GM20431 (cell line): Measurements from ENCODE around the gene TPM2.

Experiments
- in situ Hi-C: fragments of 300-500 bp; cut with MseI, MboI; formaldehyde crosslinking; loops from one replicate; pipeline ENCODE4 v1.15.0; 2020; ENCODE audit warnings: low sequenced_read_pairs; ENCODE audit not compliant: unreplicated experiment

Gene TPM2

GRCh38 chr9:35680331-35681105, 9.2 kb downstream of the TPM2 start:
- in situ Hi-C loops: no loop called here

GRCh38 chr9:35679766-35680330, 9.9 kb downstream of the TPM2 start:
- in situ Hi-C loops: no loop called here

DNA sequence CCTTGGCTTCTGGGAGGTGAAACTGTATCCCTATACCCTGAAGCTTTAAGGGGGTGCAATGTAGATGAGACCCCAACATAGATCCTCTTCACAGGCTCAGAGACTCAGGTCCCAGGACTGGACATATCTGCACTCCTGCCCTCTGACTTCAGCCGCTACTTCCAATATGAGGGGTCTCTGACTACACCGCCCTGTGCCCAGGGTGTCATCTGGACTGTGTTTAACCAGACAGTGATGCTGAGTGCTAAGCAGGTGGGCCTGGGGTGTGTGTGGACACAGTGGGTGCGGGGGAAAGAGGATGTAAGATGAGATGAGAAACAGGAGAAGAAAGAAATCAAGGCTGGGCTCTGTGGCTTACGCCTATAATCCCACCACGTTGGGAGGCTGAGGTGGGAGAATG, 10.6 kb downstream of the TPM2 start:
- in situ Hi-C loops: no loop called here

DNA sequence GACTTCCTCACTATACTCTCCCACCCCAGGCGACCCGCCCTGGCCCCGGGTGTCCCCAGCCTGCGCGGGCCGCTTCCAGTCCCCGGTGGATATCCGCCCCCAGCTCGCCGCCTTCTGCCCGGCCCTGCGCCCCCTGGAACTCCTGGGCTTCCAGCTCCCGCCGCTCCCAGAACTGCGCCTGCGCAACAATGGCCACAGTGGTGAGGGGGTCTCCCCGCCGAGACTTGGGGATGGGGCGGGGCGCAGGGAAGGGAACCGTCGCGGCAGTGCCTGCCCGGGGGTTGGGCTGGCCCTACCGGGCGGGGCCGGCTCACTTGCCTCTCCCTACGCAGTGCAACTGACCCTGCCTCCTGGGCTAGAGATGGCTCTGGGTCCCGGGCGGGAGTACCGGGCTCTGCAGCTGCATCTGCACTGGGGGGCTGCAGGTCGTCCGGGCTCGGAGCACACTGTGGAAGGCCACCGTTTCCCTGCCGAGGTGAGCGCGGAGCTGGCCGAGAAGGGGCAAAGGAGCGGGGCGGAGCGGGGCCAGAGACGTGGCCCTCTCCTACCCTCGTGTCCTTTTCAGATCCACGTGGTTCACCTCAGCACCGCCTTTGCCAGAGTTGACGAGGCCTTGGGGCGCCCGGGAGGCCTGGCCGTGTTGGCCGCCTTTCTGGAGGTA, 13.9 kb downstream of the TPM2 start:
- in situ Hi-C loops: no loop called here

DNA sequence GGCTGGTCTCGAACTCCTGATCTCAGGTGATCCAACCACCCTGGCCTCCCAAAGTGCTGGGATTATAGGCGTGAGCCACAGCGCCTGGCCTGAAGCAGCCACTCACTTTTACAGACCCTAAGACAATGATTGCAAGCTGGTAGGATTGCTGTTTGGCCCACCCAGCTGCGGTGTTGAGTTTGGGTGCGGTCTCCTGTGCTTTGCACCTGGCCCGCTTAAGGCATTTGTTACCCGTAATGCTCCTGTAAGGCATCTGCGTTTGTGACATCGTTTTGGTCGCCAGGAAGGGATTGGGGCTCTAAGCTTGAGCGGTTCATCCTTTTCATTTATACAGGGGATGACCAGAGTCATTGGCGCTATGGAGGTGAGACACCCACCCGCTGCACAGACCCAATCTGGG, 14.5 kb downstream of the TPM2 start:
- in situ Hi-C loops: no loop called here

GRCh38 chr9:35674025-35674361, 15.7 kb downstream of the TPM2 start:
- in situ Hi-C loops: no loop called here

DNA sequence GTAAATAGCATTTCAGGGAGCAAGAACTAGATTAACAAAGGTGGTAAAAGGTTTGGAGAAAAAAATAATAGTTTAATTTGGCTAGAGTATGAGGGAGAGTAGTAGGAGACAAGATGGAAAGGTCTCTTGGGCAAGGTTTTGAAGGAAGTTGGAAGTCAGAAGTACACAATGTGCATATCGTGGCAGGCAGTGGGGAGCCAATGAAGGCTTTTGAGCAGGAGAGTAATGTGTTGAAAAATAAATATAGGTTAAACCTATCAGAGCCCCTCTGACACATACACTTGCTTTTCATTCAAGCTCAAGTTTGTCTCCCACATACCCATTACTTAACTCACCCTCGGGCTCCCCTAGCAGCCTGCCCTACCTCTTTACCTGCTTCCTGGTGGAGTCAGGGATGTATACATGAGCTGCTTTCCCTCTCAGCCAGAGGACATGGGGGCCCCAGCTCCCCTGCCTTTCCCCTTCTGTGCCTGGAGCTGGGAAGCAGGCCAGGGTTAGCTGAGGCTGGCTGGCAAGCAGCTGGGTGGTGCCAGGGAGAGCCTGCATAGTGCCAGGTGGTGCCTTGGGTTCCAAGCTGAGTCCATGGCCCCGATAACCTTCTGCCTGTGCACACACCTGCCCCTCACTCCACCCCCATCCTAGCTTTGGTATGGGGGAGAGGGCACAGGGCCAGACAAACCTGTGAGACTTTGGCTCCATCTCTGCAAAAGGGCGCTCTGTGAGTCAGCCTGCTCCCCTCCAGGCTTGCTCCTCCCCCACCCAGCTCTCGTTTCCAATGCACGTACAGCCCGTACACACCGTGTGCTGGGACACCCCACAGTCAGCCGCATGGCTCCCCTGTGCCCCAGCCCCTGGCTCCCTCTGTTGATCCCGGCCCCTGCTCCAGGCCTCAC, 16.3 kb downstream of the TPM2 start, which contains the start of gene CA9:
Gene CA9, plus strand, starts transcription at position 797 of the 893 bp plus-strand sequence. Its CDS starts 32 bp downstream, at position 829.
- in situ Hi-C loops: no loop called here

DNA sequence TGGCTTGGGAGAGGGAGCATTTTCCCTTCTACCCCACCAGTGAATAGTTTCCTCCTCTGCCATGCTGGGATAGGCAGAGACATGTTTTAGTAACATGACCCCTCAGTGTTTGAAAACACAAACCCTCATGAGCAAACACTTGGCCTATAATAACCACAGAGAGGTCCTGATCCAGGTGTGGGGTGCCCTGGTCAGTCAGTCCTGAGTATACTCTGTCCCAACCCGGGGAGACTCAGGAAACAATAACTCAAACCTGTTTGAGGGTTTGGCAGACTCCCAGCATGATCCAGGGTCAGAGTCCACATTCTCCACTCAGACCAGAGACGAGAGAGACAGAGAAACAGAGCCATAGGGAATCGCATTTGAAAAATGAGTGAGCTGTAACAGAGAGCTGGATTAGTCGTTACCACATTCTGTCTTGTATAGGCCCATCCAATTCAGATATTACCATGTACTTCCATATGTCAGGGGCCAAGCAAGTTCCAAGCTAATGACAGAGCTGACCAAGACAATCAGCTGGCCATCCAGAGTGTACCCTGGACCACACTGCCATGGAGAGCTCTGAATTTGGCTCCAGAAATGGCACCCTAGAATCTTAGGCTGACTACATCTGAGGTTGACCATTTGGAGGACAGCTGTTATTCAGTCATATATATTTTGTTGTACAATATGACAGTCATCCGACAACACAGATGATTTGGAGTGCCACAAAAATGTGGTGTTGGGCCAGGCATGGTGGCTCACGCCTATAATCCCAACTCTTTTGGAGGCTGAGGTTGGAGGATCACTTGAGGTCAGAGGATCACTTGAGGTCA, 20.2 kb downstream of the TPM2 start:
- in situ Hi-C loops: no loop called here

DNA sequence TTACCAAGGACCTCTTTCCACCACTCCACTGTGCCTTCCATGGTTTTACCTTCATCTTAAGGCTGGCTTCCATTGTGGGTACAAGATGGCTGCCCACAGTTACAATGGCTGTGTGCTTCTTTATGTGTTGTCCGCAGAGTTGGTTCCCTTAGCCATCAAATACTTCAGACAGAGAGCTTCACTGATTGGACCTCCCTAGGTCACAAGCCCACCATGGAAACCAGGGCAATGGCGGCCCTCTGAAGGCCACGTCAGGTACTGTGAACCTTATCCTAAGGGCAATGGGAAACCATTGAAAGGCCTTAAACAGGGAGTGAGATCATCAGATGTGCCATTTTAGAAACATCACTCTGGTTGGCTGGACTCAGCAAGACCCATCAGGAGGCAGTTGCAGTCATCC, 21.8 kb downstream of the TPM2 start:
- in situ Hi-C loops: no loop called here

DNA sequence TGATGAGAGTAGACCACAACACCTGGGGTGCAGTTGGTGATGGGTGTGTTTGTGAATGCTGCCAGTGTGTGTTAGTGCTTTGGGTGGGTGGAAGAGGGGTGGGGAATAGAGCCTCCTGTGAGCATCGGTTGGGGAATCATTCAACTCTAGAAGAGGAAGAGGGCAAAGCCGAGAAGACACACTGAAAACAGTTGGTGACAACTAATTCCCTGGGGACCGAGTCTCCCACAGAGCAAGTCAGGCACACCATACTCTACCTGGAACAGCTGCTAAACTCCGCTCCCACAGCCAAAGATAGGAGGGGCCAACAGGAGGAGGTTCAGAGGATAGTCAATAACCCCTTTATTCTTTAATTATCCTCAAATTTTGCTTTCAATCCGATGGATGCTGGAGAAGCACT, 23.2 kb downstream of the TPM2 start:
- in situ Hi-C loops: no loop called here

GRCh38 chr9:35666045-35666444, 23.7 kb downstream of the TPM2 start:
- in situ Hi-C loops: no loop called here

DNA sequence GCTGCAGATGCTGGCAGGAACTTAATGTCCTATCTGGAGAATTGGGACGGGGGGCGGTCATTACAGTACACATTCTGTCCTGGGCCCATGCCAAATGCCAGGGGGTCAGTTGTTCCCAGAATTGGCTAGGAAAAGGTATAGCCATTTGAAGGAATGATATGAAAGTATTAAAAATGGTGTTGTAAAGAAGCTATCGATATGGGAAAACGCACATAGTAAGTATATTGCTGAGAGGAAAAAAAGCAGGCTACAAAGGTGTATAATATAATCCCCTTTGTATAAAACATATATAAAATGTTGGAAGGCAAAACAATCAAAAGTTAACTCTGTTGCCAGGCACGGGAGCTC, 24.3 kb downstream of the TPM2 start:
- in situ Hi-C loops: no loop called here

DNA sequence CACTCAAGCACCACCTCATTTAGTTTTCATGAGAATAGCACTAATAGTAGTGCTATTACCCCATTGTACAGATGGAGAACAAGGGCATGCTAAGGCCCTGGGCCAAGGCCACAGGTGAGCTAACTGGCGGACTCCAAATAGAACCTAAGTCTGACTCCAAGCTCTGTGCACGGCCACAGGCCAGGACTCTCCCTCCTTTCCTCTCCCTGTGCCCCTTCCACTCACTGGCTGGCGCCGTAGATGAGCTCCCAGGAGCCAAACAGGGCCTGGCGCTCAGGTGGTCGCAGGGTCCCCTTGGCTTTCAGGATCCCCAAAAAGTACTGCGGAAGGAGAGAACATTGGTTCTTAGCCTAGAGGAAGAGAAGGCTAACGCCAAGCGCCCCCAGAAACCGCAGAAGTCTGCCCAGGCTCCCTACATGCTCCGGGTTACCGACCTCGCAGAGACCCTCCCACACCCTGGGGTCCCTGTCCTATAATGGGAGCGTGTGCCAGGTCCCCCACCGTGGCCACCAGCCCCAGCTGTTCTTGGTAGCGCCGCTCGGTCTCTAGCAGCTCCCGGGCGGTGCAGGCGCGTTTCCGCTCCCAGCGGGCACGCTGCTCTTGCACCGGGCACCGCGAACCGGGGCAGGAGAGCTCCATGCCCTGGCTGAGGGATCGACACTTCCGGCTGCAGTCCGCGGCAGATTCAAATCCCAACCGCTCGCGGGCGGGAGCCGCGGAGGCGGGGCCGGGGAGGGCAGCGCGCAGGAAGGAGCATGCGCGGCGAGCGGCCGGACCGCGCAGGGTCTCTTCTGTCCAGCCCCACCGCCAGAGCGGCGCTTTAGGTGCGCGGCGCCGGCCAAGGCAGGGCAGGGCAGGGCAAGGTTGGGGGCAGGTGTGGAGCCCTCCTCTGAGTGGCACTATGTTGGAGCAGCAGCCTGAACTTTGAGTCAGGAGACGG, 24.9 kb downstream of the TPM2 start, which contains the start of gene ARHGEF39:
Gene ARHGEF39, minus strand, starts transcription at position 665 of the 940 bp plus-strand sequence. Its CDS starts 26 bp downstream, at position 639.
- in situ Hi-C loops: no loop called here

DNA sequence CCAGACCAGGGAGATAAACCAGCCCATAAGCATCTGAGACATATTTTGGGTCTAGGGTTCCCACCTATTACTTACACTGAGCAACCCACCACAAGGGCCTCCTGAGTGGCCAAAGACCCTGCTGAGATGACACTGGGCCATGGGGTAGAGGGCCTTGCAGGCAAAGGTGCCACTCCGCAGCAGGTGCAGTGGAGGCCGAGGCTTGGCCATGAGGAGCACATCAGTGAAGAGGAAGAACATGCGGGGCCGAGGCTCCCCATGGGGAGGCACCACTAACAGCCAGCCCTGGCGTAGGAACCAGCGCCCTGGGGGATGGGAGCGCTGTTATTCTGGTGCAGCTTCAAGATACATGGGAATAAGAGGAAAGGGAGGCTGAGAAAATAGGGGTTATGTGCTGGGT, 27.3 kb downstream of the TPM2 start:
- in situ Hi-C loops: no loop called here

DNA sequence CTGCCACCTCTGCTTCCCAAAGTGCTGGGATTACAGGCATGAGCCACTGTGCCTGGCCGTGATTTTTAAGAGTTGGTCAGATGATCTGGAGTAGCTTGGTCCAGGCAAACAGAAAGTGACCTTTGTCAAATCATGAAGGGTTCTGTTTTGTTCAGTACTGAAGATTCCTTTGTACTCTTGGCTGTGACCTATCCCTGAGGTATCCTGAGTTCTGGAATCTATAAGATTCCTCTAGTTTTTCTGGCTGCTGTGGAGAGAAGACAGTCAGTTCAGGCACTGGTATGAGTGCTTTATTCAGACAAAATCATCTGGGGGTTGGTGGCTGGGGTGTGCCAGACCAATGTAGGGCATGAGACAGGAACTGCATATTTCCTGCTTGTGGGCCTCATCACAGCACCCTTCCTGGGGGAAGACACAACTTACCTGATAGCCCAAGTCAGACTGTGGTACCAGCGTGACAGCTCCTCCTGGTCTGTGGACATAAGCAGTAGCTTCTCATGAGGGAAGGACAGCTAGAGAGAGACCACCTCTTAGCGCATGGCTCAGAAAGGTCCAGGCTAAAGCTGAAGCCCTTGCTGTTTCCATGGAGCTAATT, 27.9 kb downstream of the TPM2 start:
- in situ Hi-C loops: no loop called here

GRCh38 chr9:35660966-35661415, 28.7 kb downstream of the TPM2 start:
- in situ Hi-C loops: no loop called here

- in situ Hi-C loops: no loop called here
Measured at GRCh38 chr9:35659340-35659739, 30.4 kb downstream of the TPM2 start.

- in situ Hi-C loops: no loop called here
Measured at GRCh38 chr9:35658968-35659220, 30.8 kb downstream of the TPM2 start.
